Activated naive CD4-positive, alpha-beta T cell treated with Interleukin-2 at 50 U/mL for 16 hours (primary cell): Measurements from ENCODE around the gene DUS4L.
A peak's percentile ranks its signal among the peaks of the same experiment; 100 is the strongest.
"Not testable (repeated sequence)": the region's sequence is repeated elsewhere in the genome, so short reads cannot be mapped to it uniquely, and the experiment has no call there.

Experiments used
- DNase-seq: peaks from one replicate; pipeline ENCODE4 v3.0.0-alpha.2; 2020

The DUS4L gene

GRCh38 chr7:107563775-107564552 lies at the start of gene DUS4L, which contains the start of gene COG5:
Gene DUS4L (plus strand): TSS chr7:107563971. CDS start chr7:107567071, 3,100 bp downstream.
Gene COG5 (minus strand): TSS chr7:107563920. CDS start chr7:107563896, 24 bp downstream.
- DNase-seq, result peak; percentile 87

- no peak for DNase-seq
These were observed 37.1 kb upstream of the DUS4L start for GRCh38 chr7:107526672-107527071.

- DNase-seq, result no peak
These were observed 36.6 kb upstream of the DUS4L start for GRCh38 chr7:107527196-107527595.

GRCh38 chr7:107528461-107528860 lies 35.3 kb upstream of the DUS4L start:
- DNase-seq, result no peak

DNA sequence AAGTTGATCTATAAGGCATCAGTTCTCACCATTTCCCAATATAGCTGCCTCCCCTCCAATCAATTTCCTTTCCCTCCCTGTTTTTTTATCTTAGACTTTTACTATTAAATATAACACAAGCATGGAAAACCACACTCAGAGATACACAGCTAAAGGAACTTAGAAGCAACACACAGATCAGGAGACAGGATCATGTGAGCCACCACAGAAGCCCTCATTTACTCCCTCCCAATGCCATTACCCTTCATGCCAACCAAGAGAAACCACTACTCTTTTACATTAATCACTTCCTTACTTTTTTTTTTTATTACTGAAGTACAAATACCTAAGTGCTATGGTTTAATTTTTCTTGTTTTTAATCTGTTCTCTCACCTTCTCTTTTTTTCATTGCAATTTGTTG lies 33.0 kb upstream of the DUS4L start:
- DNase-seq, result no peak

GRCh38 chr7:107534139-107534538 lies 29.6 kb upstream of the DUS4L start:
- DNase-seq, result no peak

- not testable (repeated sequence) for DNase-seq
These were observed 26.5 kb upstream of the DUS4L start for GRCh38 chr7:107537228-107537627.

DNA sequence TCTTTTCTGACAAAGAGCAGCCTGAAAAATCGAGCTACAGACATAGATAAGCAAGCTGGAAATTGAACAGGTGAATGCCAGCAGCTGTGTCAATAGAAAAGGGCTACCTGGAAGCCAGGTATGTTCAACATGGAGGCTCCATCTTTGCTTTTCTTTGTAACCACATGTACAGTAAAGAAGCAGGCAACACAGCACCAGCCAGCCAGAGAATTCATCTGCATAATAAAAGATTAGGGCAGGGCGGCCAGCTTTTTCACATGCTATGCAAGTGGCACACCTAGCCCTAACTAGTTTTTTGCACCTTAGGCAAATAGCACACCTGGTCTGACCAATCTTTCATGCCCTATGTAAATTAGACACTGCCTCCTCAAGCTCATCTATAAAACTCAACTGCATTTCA lies 25.8 kb upstream of the DUS4L start:
- DNase-seq, result no peak

DNA sequence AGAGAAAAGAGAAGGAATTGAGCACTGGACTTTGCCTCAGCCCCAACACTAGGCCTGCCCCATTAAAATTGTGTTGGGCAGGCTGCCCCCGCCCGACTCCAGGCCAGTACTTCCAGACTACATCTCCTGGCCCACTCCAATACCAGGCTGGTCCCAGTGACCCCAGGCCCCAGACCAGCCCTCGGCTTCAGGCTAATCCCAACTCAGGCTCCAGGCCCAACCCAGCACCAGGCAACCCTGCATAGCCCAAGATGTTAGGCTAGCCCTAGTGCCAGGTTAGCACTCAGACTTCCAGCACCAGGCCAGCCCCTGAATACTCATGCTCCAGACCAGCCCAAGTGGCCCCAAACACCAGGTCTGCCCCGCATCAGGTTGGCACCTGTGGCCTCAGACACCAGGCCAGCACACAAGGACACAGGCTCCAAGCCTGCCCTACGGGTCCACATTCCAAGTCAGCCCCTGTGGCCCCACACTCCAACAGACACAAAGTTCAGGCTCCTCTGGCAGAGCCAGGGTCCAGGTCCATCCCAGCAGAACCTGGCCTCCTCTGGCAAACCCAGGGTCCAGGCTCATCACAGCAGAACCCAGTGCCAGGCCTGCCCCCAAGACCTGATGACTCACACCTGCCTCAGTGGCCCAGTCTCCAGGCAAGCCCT lies 20.3 kb upstream of the DUS4L start:
- DNase-seq, result no peak

DNA sequence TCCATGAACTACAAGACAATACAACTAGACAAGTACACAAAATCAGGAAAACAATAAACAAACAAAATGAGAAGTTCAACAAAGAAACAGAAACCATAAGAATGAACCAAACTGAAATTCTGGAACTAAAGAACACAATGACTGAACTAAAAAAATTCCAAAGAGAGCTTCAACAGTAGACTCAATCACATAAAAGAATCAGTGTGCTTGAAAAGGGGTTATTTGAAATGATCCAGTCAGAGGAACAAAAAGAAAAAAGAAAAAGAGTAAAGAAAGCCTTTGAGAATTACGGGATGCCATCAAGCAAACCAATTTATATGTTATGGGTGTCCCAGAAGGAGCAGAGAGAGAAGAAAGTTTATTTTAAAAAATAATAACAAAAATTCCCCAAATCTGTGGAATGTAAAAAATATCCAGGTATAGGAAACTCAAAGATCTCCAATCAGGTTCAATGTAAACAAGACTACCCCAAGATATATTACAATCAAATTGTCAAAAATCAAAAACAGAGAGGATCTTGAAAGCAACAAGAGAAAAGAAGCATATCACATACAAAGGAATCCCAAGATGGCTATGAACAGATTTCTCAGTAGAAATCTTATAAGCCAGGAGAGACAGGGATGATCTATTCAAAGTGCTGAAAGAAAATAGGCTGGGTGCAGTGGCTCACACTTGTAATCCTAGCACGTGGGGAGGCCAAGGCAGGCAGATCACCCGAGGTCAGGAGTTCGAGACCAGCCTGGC lies 18.8 kb upstream of the DUS4L start:
- DNase-seq, result no peak

DNA sequence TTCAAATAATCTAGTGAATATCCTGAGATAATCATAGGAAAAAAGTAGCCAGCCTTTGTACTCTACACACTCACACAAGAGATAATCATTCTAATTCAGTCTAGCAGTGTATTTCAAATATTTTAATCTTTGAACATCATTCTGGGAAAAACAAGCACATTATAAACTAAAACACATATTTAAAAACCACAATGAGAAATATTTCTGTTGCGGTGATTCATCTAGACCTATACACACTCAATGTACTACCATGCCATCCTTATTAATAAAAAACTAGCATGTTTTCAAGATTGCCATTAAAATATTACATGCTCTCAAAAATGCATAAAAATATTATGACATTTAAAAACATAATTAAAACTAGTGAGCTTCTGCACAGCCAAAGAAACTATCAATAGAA lies 11.8 kb upstream of the DUS4L start:
- DNase-seq, result no peak

- DNase-seq, result no peak
These were observed 7.9 kb upstream of the DUS4L start for GRCh38 chr7:107555893-107556292.

- no peak for DNase-seq
These were observed 3.9 kb upstream of the DUS4L start for GRCh38 chr7:107559864-107560263.

GRCh38 chr7:107560898-107561516 lies 2.8 kb upstream of the DUS4L start:
- no peak for DNase-seq

DNA sequence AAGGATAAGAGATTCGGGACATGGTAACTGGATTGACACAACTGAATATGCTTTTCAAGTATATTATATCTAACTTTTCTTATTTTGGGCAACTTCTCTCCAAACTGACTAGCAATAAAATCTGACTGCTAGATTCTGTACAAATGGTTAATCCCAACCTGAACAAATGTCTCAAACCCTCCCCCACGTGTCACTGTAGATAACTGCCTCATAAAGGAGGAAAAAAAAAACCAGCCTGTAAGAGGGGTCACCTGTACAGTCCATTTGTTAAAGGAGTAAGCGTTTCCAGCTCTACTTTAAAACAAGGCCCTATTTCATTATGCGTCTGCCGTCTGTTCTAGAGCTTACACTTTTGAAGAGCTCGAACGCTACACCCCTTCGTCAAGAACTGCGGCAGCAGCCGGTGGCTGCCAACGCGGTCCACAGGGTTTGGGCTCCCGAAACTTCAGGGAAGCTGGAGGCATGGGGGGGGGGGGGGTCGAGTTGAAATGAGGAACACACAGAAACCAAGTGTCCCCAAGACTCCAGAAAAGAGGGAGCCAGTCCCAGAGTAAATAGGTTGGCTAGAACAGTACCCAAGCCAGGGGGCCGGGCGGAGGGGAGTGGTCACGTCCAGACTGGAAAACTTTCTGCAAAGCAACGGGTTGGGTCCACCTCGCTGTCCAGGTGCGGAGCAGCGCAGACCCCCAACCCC lies 543 bp upstream of the DUS4L start:
- DNase-seq, result no peak

DNA sequence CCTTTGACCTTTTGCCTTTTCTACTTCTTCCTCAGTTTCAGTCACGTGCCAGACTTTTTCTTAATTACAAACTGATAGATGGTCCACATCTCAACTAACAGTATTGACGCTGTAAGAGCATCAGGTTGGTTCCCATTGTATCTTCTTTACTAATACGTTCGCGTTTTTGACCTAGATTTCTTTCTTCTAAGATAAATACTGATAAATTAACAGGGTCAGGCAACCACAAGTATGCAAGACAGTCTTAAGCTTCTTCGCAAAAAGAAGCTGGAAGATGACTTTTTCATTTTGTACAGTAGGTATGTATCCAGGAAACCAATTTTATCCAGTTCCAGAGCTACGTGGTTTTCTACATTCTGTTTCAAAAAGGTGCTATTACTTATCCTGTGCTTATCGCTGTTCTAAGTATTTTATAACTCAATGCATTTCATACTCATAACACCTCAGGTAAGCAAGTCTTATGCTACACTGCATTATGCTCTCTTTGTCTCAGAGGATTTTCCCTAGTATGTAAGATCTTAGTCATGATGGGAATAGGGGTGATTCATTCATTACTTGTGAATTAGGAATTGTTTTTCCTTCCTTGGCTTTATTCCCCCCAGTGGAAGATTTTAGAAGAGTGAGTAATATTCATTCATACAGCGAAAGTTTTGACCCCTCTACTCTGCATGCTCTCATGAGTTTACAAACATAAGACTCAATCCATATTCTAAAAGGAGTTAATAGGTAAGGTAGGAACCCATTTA lies 955 bp downstream of the DUS4L start:
- no peak for DNase-seq

GRCh38 chr7:107570298-107570697 lies 6.5 kb downstream of the DUS4L start:
- DNase-seq, result no peak

DNA sequence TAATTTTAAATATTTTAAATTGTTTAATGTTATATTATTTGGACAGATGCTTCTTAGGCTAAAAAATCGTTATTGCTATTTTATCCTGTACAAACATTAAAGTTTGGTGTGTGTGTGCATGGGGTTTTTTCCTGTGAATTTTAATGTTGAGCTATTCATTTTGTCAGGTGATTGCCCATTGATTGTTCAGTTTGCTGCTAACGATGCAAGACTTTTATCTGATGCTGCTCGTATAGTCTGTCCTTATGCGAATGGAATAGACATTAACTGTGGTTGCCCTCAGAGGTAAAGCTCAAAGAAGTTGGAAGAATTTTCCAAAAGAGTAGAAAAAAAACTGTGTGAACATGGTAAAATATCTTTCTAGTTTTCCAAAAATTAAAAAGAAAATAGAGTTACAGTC lies 9.8 kb downstream of the DUS4L start:
- no peak for DNase-seq

- no peak for DNase-seq
These were observed 15.7 kb downstream of the DUS4L start for GRCh38 chr7:107579554-107579884.

DNA sequence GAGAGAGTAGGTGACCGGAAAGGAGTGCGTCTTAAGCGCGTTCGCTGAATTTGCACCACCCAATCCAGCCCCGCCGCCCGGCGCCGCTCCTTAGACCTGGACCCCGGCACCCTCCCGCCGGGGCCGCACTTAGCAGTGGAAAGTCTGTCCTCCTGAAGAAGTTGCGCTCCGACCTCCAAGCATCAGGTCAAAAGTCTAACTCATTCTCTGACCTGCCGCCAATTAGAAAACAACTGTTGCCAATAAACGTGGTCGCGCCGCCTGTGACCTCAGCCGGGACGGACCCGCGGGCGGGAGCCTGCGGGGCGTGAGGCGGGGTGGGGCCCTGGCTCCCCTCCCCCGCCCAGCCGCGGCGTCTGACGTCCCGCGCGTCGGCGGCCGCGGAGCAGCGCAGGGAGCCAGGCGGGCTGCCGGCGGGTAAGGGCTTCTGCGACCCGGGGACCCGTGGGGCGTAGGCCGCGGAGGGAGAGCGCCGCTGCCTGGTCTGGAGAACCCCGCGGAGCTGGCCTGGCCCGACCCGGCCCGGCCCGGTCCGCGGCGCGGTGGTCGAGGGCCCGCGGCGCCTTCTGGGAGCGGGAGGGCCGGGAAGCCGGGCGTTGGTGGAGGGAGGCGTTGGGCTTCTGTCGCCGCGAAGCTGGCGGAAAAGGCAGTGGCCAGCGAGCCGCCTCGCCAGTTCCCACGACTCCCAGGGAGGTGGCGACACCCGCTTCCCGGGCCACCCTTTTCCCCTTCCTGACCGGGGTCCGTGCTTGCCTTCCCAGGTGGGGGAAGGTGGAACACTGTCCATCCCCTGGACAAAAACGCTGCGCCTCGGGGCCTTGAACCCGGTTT lies 16.3 kb downstream of the DUS4L start, which contains the start of gene BCAP29:
Gene BCAP29, plus strand, starts transcription at position 362 of the 831 bp plus-strand sequence. CDS start 527 bp downstream, outside the sequence.
- peak; percentile 73 for DNase-seq
